IPS-NIHi11 (cell line): ENCODE results near the gene FCHO2.

Experiments
- DNase-seq: peaks from one replicate; pipeline ENCODE4 v3.0.0; 2012; ENCODE audit warnings: mixed read lengths, low spot score

The FCHO2 gene

GRCh38 chr5:73110190-73110589, 154.3 kb downstream of the FCHO2 start:
- no peak for DNase-seq

- DNase-seq, result no peak
Observed at GRCh38 chr5:73111536-73111935, 155.7 kb downstream of the FCHO2 start.

- DNase-seq, result no peak
Observed at GRCh38 chr5:73112359-73112758, 156.5 kb downstream of the FCHO2 start.

- no peak for DNase-seq
Observed at GRCh38 chr5:73114044-73114688, 158.3 kb downstream of the FCHO2 start.

- DNase-seq, result no peak
Observed at GRCh38 chr5:73115399-73116051, 159.7 kb downstream of the FCHO2 start.

GRCh38 chr5:73116506-73116905, 160.7 kb downstream of the FCHO2 start:
- no peak for DNase-seq

- DNase-seq, result no peak
Observed at GRCh38 chr5:73117088-73117740, 161.4 kb downstream of the FCHO2 start.

GRCh38 chr5:73118391-73118973, 162.6 kb downstream of the FCHO2 start:
- DNase-seq, result no peak

GRCh38 chr5:73119451-73120157, 163.8 kb downstream of the FCHO2 start:
- DNase-seq, result peak; percentile 50

- DNase-seq, result peak; percentile 90
Observed at GRCh38 chr5:73120222-73121118, 164.6 kb downstream of the FCHO2 start, which contains the start of gene TMEM171. Gene TMEM171, plus strand, starts transcription at chr5:73120575. Its CDS starts 2,799 bp downstream, at chr5:73123374.

GRCh38 chr5:73121119-73121463, 165.2 kb downstream of the FCHO2 start:
- no peak for DNase-seq

- DNase-seq, result peak; percentile 43
Observed at GRCh38 chr5:73122875-73123810, 167.3 kb downstream of the FCHO2 start.

GRCh38 chr5:73125289-73125688, 169.4 kb downstream of the FCHO2 start:
- DNase-seq, result no peak

- no peak for DNase-seq
Observed at GRCh38 chr5:73126381-73126780, 170.5 kb downstream of the FCHO2 start.

- DNase-seq, result no peak
Observed at GRCh38 chr5:73126957-73127356, 171.1 kb downstream of the FCHO2 start.

- no peak for DNase-seq
Observed at GRCh38 chr5:73129143-73129542, 173.3 kb downstream of the FCHO2 start.

- DNase-seq, result no peak
Observed at GRCh38 chr5:73130811-73131210, 175.0 kb downstream of the FCHO2 start.

GRCh38 chr5:73131711-73132425, 176.0 kb downstream of the FCHO2 start:
- DNase-seq, result no peak

- DNase-seq, result no peak
Observed at GRCh38 chr5:73132759-73133158, 176.9 kb downstream of the FCHO2 start.
